Trophoblast cell (in vitro differentiated cells and primary cell): ENCODE data around the gene FEM1A. TPM values are rescaled to one million over a fixed set of nuclear protein-coding genes. Genes with fewer than 3 reads are reported as not detected.

Experiments
- DNase-seq, 2 donors: peaks; one replicate each; pipeline ENCODE4 v3.0.0-alpha.2; 2016
- H2AFZ ChIP-seq: 2 replicates; pipeline ENCODE4 v1.6.1; 2013; ENCODE audit warnings: low read length, moderate library complexity, mild to moderate bottlenecking; ENCODE audit not compliant: insufficient read depth, poor library complexity
- H2AK5ac ChIP-seq: 2 replicates; pipeline ENCODE4 v1.6.1; 2013; ENCODE audit warnings: mild to moderate bottlenecking, low read length
- H2BK120ac ChIP-seq: 2 replicates; pipeline ENCODE4 v1.6.1; 2013; ENCODE audit warnings: low read length, mild to moderate bottlenecking, moderate library complexity; ENCODE audit not compliant: insufficient read depth, poor library complexity
- H2BK12ac ChIP-seq: 2 replicates; pipeline ENCODE4 v1.6.1; 2013; ENCODE audit warnings: mild to moderate bottlenecking, low read length, moderate library complexity
- H2BK5ac ChIP-seq: 2 replicates; pipeline ENCODE4 v1.6.1; 2013; ENCODE audit warnings: low read length, low read depth, moderate library complexity, mild to moderate bottlenecking; ENCODE audit not compliant: poor library complexity
- H3K14ac ChIP-seq: 2 replicates; pipeline ENCODE4 v1.6.1; 2013; ENCODE audit warnings: mild to moderate bottlenecking, low read length
- H3K18ac ChIP-seq: 2 replicates; pipeline ENCODE4 v1.6.1; 2013; ENCODE audit warnings: mild to moderate bottlenecking, low read length
- H3K23ac ChIP-seq: 2 replicates; pipeline ENCODE4 v1.6.1; 2013; ENCODE audit warnings: low read length
- H3K27ac ChIP-seq: 2 replicates; pipeline ENCODE4 v1.5.1; 2013; ENCODE audit warnings: low read depth, mild to moderate bottlenecking, inconsistent platforms, low read length, moderate library complexity
- H3K27me3 ChIP-seq: 2 replicates; pipeline ENCODE4 v1.6.1; 2013; ENCODE audit warnings: inconsistent platforms, mild to moderate bottlenecking, low read length, moderate library complexity; ENCODE audit not compliant: insufficient read depth
- H3K36me3 ChIP-seq, 2 experiments: 1 replicate in 1 of 2; 2 replicates in 1 of 2; pipeline ENCODE4 v1.6.1; 2013; ENCODE audit warnings: low read length in 2 of 2, mild to moderate bottlenecking in 2 of 2, moderate library complexity in 1 of 2; ENCODE audit not compliant: insufficient read depth in 2 of 2, control insufficient read depth in 1 of 2
- H3K4ac ChIP-seq: 2 replicates; pipeline ENCODE4 v1.6.1; 2013; ENCODE audit warnings: low read depth, mild to moderate bottlenecking, low read length, moderate library complexity
- H3K4me1 ChIP-seq, 2 experiments: 1 replicate in 1 of 2; 2 replicates in 1 of 2; pipeline ENCODE4 v1.6.1; 2013; ENCODE audit warnings: low read length in 2 of 2, mild to moderate bottlenecking in 2 of 2, moderate library complexity in 1 of 2; ENCODE audit not compliant: insufficient read depth in 2 of 2, control insufficient read depth in 1 of 2
- H3K4me2 ChIP-seq: 2 replicates; pipeline ENCODE4 v1.6.1; 2013; ENCODE audit warnings: inconsistent platforms, mild to moderate bottlenecking, low read length, moderate library complexity
- H3K4me3 ChIP-seq: 2 replicates; pipeline ENCODE4 v1.5.1; 2013; ENCODE audit warnings: mild to moderate bottlenecking, low read depth, low read length, inconsistent platforms
- H3K79me1 ChIP-seq: one replicate; pipeline ENCODE4 v1.6.1; 2013; ENCODE audit warnings: low read length
- H3K79me2 ChIP-seq: 2 replicates; pipeline ENCODE4 v1.6.1; 2013; ENCODE audit warnings: low read length, mild to moderate bottlenecking; ENCODE audit not compliant: control insufficient read depth, insufficient read depth, poor library complexity
- H3K9ac ChIP-seq: 2 replicates; pipeline ENCODE4 v1.6.1; 2013; ENCODE audit warnings: mild to moderate bottlenecking, low read length
- H3K9me3 ChIP-seq: 2 replicates; pipeline ENCODE4 v1.6.1; 2013; ENCODE audit warnings: low read depth, mild to moderate bottlenecking, control low read depth, inconsistent platforms, low read length; ENCODE audit not compliant: insufficient read depth
- H4K12ac ChIP-seq: 2 replicates; pipeline ENCODE4 v1.6.1; 2013; ENCODE audit warnings: low read depth, mild to moderate bottlenecking, low read length, moderate library complexity
- H4K8ac ChIP-seq: 2 replicates; pipeline ENCODE4 v1.6.1; 2013; ENCODE audit warnings: low read depth, mild to moderate bottlenecking, low read length, moderate library complexity
- H4K91ac ChIP-seq: one replicate; pipeline ENCODE4 v1.6.1; 2013; ENCODE audit warnings: low read depth, mild to moderate bottlenecking, low read length, moderate library complexity
- WGBS: extraction: QIAGEN DNeasy Blood & Tissue Kit; methylation state at CpG from one replicate; pipeline ENCODE4 v1.1.7; 2013; ENCODE audit warnings: missing lambda C conversion rate; ENCODE audit not compliant: insufficient read length, insufficient coverage; ENCODE audit errors: extremely low coverage; 5-methylcytosine and 5-hydroxymethylcytosine counted together
- polyA plus RNA-seq: library from polyadenylated mRNA; stranded (reverse); fragments of 200-250 nt; gene quantifications from 2 replicates; pipeline ENCODE4 v1.2.3, GENCODE V29; 2013

FEM1A gene, protein sequence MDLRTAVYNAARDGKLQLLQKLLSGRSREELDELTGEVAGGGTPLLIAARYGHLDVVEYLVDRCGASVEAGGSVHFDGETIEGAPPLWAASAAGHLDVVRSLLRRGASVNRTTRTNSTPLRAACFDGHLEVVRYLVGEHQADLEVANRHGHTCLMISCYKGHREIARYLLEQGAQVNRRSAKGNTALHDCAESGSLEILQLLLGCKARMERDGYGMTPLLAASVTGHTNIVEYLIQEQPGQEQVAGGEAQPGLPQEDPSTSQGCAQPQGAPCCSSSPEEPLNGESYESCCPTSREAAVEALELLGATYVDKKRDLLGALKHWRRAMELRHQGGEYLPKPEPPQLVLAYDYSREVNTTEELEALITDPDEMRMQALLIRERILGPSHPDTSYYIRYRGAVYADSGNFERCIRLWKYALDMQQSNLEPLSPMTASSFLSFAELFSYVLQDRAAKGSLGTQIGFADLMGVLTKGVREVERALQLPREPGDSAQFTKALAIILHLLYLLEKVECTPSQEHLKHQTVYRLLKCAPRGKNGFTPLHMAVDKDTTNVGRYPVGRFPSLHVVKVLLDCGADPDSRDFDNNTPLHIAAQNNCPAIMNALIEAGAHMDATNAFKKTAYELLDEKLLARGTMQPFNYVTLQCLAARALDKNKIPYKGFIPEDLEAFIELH
- polyA plus RNA-seq: 6.2 TPM in 2 replicates

DNA sequence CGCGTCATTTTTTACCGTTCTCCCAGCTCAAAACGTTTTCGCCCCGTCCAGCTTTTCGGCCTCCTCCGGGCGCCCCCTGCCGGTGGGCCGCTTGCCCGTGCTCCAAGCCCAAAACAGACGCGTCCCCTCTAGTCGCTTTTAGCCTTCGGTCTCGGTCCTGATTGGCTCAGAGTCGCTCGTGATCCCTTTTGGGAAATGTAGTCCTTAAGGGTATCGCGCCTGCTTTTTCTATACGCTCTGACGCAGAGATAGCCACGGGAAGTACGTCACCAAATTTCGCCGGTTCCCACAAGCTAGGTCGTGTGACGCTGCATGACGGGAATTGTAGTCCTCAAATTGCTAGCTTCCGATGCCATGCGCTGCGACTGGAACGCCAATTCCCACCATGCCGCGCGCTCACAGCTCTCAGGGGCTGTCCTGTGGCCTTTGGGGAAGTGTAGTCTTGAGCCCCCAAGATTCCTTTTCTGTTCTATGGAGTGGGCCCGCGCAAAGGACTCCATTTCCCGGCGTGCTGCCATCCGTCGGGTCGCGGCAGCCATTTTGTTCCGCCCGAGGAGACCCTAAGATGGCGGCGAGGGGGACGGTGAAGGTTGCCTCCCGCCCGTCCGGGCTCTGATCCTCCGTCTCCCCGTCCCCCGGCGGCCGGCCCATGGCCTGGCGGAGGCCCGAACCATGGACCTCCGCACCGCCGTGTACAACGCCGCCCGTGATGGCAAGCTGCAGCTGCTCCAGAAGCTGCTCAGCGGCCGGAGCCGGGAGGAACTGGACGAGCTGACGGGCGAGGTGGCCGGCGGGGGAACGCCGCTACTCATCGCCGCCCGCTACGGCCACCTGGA is at the start of gene FEM1A:
TSS of gene FEM1A (plus strand) at position 552 of the 836 bp plus-strand sequence. CDS start at position 673, 121 bp downstream.
- Histone ChIP-seq H2AK5ac (peak within 1 kb of the TSS; percentile 60), H3K27ac (peak within 1 kb of the TSS; percentile 80), H3K4me3 (peak within 1 kb of the TSS; percentile 99), H3K36me3 (peaks cover 23 to 26% of the 10 kb centered on the region in 2 experiments), H3K4me1 (peaks cover 6 to 9% of the 10 kb centered on the region in 2 experiments), H3K4ac (peak within 1 kb of the TSS; percentile 64), H2BK120ac (peak within 1 kb of the TSS; percentile 81), H2BK5ac (peak within 1 kb of the TSS; percentile 52), H3K23ac (no peak within 1 kb of the TSS), H3K9ac (peak within 1 kb of the TSS; percentile 97), H4K12ac (peak within 1 kb of the TSS; percentile 87), H2BK12ac (no peak within 1 kb of the TSS), H3K18ac (peak within 1 kb of the TSS; percentile 78), H4K91ac (peak within 1 kb of the TSS; percentile 90), H3K4me2 (peak within 1 kb of the TSS; percentile 83), H3K9me3 (no peaks in the 10 kb centered on the region), H4K8ac (peak within 1 kb of the TSS; percentile 96), H3K14ac (peak within 1 kb of the TSS; percentile 89), H3K79me2 (peaks cover 12% of the 10 kb centered on the region), H2AFZ (peak within 1 kb of the TSS; percentile 77), H3K79me1 (peaks cover 4% of the 10 kb centered on the region), H3K27me3 (no peaks in the 10 kb centered on the region)
- WGBS: no CpG with 5 or more reads among the region's 80 CpGs
- DNase-seq: peak; percentile 100

DNA sequence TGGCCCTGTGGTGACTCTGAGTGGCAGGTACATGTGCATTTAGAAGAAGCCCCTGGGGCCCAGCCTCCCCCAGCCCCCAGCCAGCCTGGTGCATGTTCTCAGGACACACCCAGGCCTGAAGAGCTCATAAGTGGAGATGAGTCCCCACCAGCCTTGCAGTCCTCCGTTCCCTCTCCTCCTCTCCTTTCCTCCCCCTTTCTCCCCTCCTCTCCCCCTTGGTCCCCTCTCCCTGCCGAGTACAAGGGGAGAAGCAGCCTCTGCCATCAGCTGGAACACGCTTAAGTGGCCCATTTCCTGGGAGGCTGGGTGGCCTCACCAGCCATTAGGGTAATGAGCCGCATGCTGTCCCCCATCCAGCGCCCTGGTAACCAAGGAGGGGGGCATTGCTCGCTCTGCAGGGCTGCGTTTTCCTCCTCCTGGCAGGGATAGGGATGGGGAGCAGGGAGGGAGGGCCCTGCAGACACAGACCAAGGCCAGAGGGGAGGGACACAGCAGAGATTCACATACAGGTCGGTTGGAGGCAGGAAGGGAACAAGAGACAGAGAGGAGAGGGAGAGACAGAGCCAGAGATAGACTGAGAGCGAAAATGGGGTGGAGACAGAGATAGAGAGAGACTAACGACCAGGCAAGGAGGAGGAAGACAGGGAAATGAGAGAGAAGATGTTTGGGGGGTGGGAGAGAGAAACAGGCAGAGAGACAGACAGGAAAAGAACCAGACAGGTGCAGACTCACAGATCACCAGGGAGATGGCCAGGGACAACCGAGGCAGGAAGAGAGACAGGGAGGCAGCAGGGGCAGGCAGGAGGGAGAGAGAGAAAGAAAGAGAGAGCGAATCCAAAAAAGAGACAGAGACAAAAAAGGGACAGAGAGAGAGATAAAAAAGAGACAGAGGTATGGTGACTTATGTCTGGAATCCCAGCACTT is 48.5 kb upstream of the FEM1A start:
- Histone ChIP-seq H4K12ac (no peak overlapping the region), H3K14ac (no peak overlapping the region), H2AK5ac (no peak overlapping the region), H2BK120ac (peak overlapping the region; percentile 12), H3K4ac (no peak overlapping the region), H4K8ac (no peak overlapping the region), H3K27me3 (no peaks in the 10 kb centered on the region), H4K91ac (peak overlapping the region; percentile 32), H3K9ac (no peak overlapping the region), H3K9me3 (peaks cover 6% of the 10 kb centered on the region), H3K4me3 (no peak overlapping the region), H3K4me2 (no peak overlapping the region), H3K79me1 (no peaks in the 10 kb centered on the region), H3K36me3 (no peaks in the 10 kb centered on the region), H3K18ac (no peak overlapping the region), H2AFZ (no peak overlapping the region), H3K4me1 (peaks cover 3 to 8% of the 10 kb centered on the region in 2 experiments), H2BK5ac (peak overlapping the region; percentile 28), H3K27ac (no peak overlapping the region), H2BK12ac (no peak overlapping the region), H3K79me2 (no peaks in the 10 kb centered on the region), H3K23ac (no peak overlapping the region)
- no peak for DNase-seq
- WGBS: no CpG with 5 or more reads among the region's 12 CpGs

DNA sequence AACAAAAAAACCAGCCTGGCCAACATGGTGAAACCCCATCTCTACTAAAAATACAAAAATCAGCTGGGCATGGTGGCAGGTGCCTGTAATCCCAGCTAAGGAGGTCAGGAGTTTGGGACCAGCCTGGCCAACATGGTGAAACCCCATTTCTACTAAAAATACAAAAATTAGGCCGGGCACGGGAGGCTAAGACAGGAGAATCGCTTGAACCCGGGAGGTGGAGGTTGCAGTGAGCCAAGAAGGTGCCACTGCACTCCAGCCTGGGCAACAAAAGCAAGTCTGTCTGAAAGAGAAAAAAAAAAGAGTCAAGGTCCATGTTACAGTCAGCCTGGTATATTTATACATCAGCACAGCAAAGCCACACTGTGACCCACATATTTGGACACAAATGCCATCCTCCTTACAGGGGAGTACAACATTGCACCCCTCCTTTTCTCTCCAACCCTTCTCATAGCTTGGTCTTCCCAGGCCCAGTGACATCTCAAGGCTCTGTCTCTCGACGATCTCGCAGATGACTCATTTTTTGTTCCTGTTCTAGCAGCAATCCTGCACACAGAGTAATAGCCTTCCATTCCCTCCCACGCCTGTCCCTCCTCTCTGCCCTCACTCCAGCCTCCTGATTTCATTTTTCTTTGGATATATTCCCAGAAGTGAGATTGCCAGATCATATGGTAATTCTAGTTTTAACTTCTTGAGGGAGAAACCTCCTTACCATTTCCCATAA is 46.9 kb upstream of the FEM1A start:
- Histone ChIP-seq H2BK5ac (no peak overlapping the region), H2BK120ac (no peak overlapping the region), H3K36me3 (no peaks in the 10 kb centered on the region), H3K9ac (no peak overlapping the region), H3K9me3 (peaks cover 6% of the 10 kb centered on the region), H3K4ac (no peak overlapping the region), H3K79me2 (no peaks in the 10 kb centered on the region), H2AFZ (no peak overlapping the region), H3K4me2 (peak overlapping the region; percentile 32), H4K8ac (no peak overlapping the region), H3K27ac (no peak overlapping the region), H3K14ac (no peak overlapping the region), H3K79me1 (no peaks in the 10 kb centered on the region), H3K27me3 (no peaks in the 10 kb centered on the region), H4K91ac (no peak overlapping the region), H3K4me1 (peaks cover 3 to 8% of the 10 kb centered on the region in 2 experiments), H3K23ac (no peak overlapping the region), H2BK12ac (no peak overlapping the region), H2AK5ac (no peak overlapping the region), H4K12ac (no peak overlapping the region), H3K4me3 (no peak overlapping the region), H3K18ac (no peak overlapping the region)
- WGBS: no CpG with 5 or more reads among the region's 8 CpGs
- peak; percentile 27 to 37 for DNase-seq
